SK-N-SH (cell line): ENCODE results near the gene OGDH. TPM values are rescaled to one million over a fixed set of nuclear protein-coding genes. Genes with fewer than 3 reads are reported as not detected.
A peak's percentile ranks its signal among the peaks of the same experiment; 100 is the strongest.

Experiments
- CTCF ChIA-PET: fragments of 300-600, 350-600 bp; formaldehyde crosslinking; extraction: SDS; loops from one replicate; lab custom pipeline; 2021; lab: Yijun Ruan, JAX
- POLR2A ChIA-PET: fragments of 350-600 bp; sonication (Branson Sonifier 250); formaldehyde crosslinking; extraction: SDS; loops from one replicate; lab custom pipeline; 2020; ENCODE audit warnings: antibody characterized with exemption, inconsistent platforms; lab: Yijun Ruan, JAX
- DNase-seq: peaks from one replicate; pipeline ENCODE4 v3.0.0; 2012
- H2AFZ ChIP-seq: fragments of 200-600 bp; sonication (generic); 2 replicates; pipeline ENCODE4 v1.8.1; 2016; ENCODE audit warnings: antibody characterized with exemption, mild to moderate bottlenecking, low read depth
- H3F3A ChIP-seq: fragments of 200-600 bp; sonication (generic); replicated peaks from 2 replicates; pipeline ENCODE3; 2016; ENCODE audit warnings: antibody characterized with exemption, mild to moderate bottlenecking; ENCODE audit not compliant: insufficient read depth
- H3K27ac ChIP-seq, 2 experiments: fragments of 200-500 bp in 1 of 2; fragments of 200-600 bp in 1 of 2; sonication (Bioruptor generic) in 1 of 2; sonication (generic), shearing (Covaris generic) in 1 of 2; 2 replicates each; pipeline versions ENCODE4 v1.5.1 to v1.6.1; 2014 to 2016; ENCODE audit warnings: low read depth in 2 of 2, inconsistent platforms in 1 of 2, low read length in 1 of 2, mild to moderate bottlenecking in 1 of 2, mixed read lengths in 1 of 2
- H3K27me3 ChIP-seq: fragments of 200-600 bp; sonication (generic), shearing (Covaris generic); 2 replicates; pipeline ENCODE4 v1.6.1; 2016; ENCODE audit warnings: mixed run types; ENCODE audit not compliant: insufficient read depth
- H3K36me3 ChIP-seq, 2 experiments: fragments of 200-500 bp in 1 of 2; fragments of 200-600 bp in 1 of 2; sonication (Bioruptor generic) in 1 of 2; sonication (generic) in 1 of 2; replicated peaks in 1 of 2; 2 replicates each; pipeline versions ENCODE3 to v1.5.1; 2014 to 2016; ENCODE audit warnings: low read length in 1 of 2, mild to moderate bottlenecking in 1 of 2; ENCODE audit not compliant: insufficient read depth in 2 of 2, control insufficient read depth in 1 of 2
- H3K4me1 ChIP-seq, 2 experiments: fragments of 200-500 bp in 1 of 2; fragments of 200-600 bp in 1 of 2; sonication (Bioruptor generic) in 1 of 2; sonication (generic), shearing (Covaris generic) in 1 of 2; 2 replicates each; pipeline versions ENCODE4 v1.5.1 to v1.6.1; 2014 to 2016; ENCODE audit warnings: low read depth in 1 of 2, low read length in 1 of 2, mixed run types in 1 of 2; ENCODE audit not compliant: insufficient read depth in 2 of 2, control insufficient read depth in 1 of 2
- H3K4me2 ChIP-seq: fragments of 200-600 bp; sonication (generic), shearing (Covaris generic); 2 replicates; pipeline ENCODE4 v1.6.1; 2017; ENCODE audit warnings: mixed run types
- H3K4me3 ChIP-seq, 2 experiments: fragments of 200-500 bp in 1 of 2; fragments of 200-600 bp in 1 of 2; sonication (Bioruptor generic) in 1 of 2; sonication (generic), shearing (Covaris generic) in 1 of 2; 2 replicates each; pipeline versions ENCODE4 v1.5.1 to v1.8.1; 2014 to 2016; ENCODE audit warnings: low read depth in 2 of 2, inconsistent platforms in 1 of 2, low read length in 1 of 2, mild to moderate bottlenecking in 1 of 2, mixed read lengths in 1 of 2, moderate library complexity in 1 of 2
- H3K79me2 ChIP-seq: fragments of 200-600 bp; sonication (generic); 2 replicates; pipeline ENCODE4 v1.8.1; 2017; ENCODE audit warnings: mild to moderate bottlenecking; ENCODE audit not compliant: insufficient read depth
- H3K9ac ChIP-seq: fragments of 200-600 bp; sonication (generic); 2 replicates; pipeline ENCODE4 v1.6.1; 2017; ENCODE audit warnings: mixed run types
- H3K9me2 ChIP-seq: fragments of 200-600 bp; sonication (generic); 2 replicates; pipeline ENCODE4 v1.6.1; 2017; ENCODE audit warnings: mixed run types
- H3K9me3 ChIP-seq: fragments of 200-600 bp; sonication (generic); 2 replicates; pipeline ENCODE4 v1.6.1; 2017; ENCODE audit warnings: mixed run types, mild to moderate bottlenecking, moderate library complexity
- H4K20me1 ChIP-seq: fragments of 200-600 bp; sonication (generic); 2 replicates; pipeline ENCODE4 v1.6.1; 2017; ENCODE audit warnings: mild to moderate bottlenecking, mixed run types; ENCODE audit not compliant: insufficient read depth
- CHD2 ChIP-seq: fragments of 150-350 bp; IDR thresholded peaks from 2 replicates; pipeline ENCODE4 v1.6.1; 2018; ENCODE audit warnings: low read length; ENCODE audit not compliant: partially characterized antibody
- CTCF ChIP-seq: fragments of 200-600 bp; sonication (generic); IDR thresholded peaks from 2 replicates; pipeline ENCODE4 v1.6.1; 2017; ENCODE audit warnings: antibody characterized with exemption, mild to moderate bottlenecking, moderate library complexity
- EP300 ChIP-seq, 2 experiments: IDR thresholded peaks; 2 replicates each; pipeline versions ENCODE4 v1.4.0 to v1.6.1; 2012; ENCODE audit warnings: borderline replicate concordance in 1 of 2, low read depth in 1 of 2, low read length in 1 of 2
- EZH2phosphoT487 ChIP-seq: fragments of 200-600 bp; sonication (generic); IDR thresholded peaks from 2 replicates; pipeline ENCODE4 v1.6.1; 2017; ENCODE audit warnings: low read depth, mixed run types, mild to moderate bottlenecking, antibody characterized with exemption, moderate library complexity, borderline replicate concordance
- FOXJ3 ChIP-seq: sonication (generic); formaldehyde crosslinking; IDR thresholded peaks from 2 replicates; pipeline ENCODE4 v1.5.1; 2020; ENCODE audit warnings: mild to moderate bottlenecking, missing genetic modification reagents
- FOXM1 ChIP-seq: IDR thresholded peaks from 2 replicates; pipeline ENCODE4 v1.4.0; 2012; ENCODE audit warnings: low read depth, mild to moderate bottlenecking
- IRF3 ChIP-seq: fragments of 150-350 bp; IDR thresholded peaks from 2 replicates; pipeline ENCODE4 v1.6.1; 2016; ENCODE audit warnings: mild to moderate bottlenecking, low read depth, low read length
- MXI1 ChIP-seq: IDR thresholded peaks from 2 replicates; pipeline ENCODE4 v1.6.1; 2012; ENCODE audit warnings: mild to moderate bottlenecking, low read depth, low read length, improper control_type of control experiment
- NFIC ChIP-seq: IDR thresholded peaks from 2 replicates; pipeline ENCODE4 v1.4.0; 2012; ENCODE audit warnings: borderline replicate concordance
- RCOR1 ChIP-seq: fragments of 150-350 bp; IDR thresholded peaks from 2 replicates; pipeline ENCODE4 v1.6.1; 2017; ENCODE audit warnings: antibody characterized with exemption, low read length
- REST ChIP-seq: IDR thresholded peaks from 2 replicates; pipeline ENCODE4 v1.6.1; 2012; ENCODE audit warnings: mild to moderate bottlenecking, low read depth, low read length, moderate library complexity
- RXRA ChIP-seq: IDR thresholded peaks from 2 replicates; pipeline ENCODE4 v1.4.0; 2012; ENCODE audit warnings: low read depth, mild to moderate bottlenecking, borderline replicate concordance
- TAF1 ChIP-seq: IDR thresholded peaks from 2 replicates; pipeline ENCODE4 v1.6.1; 2012; ENCODE audit warnings: low read depth, mild to moderate bottlenecking, low read length, moderate library complexity, borderline replicate concordance
- TEAD4 ChIP-seq: IDR thresholded peaks from 2 replicates; pipeline ENCODE4 v1.4.0; 2012; ENCODE audit warnings: mild to moderate bottlenecking, borderline replicate concordance; ENCODE audit not compliant: insufficient read depth
- USF1 ChIP-seq: IDR thresholded peaks from 2 replicates; pipeline ENCODE4 v1.4.0; 2012; ENCODE audit warnings: low read depth, borderline replicate concordance
- ZBTB33 ChIP-seq: IDR thresholded peaks from 2 replicates; pipeline ENCODE4 v1.4.0; 2012; ENCODE audit warnings: low read depth, borderline replicate concordance
- WGBS: methylation state at CpG from one replicate; pipeline ENCODE4 v1.1.6; 2017; ENCODE audit warnings: low lambda C conversion rate; 5-methylcytosine and 5-hydroxymethylcytosine counted together
- polyA plus RNA-seq, 3 experiments: library from polyadenylated mRNA; depleted of rRNA; stranded (reverse); fragments of >200 nt; gene quantifications; 2 replicates each; pipeline ENCODE4 v1.2.3, GENCODE V29; 2012

Gene OGDH
- polyA plus RNA-seq, 1 of the 3 experiments (the other 2 are of a cell fraction), result 69.4 TPM

- TF ChIP-seq TAF1 (0 out of 2 replicates have a peak, but pooled peaks have one; percentile 32), NFIC (peak; percentile 79), MXI1 (no peak), CHD2 (no peak), CTCF (peak; percentile 32), REST (peak; percentile 61; the same call in 1 of the 2 replicates), EP300 (IDR thresholded peaks at IDR 0.05; ENCODE audit: borderline replicate concordance in 1 of 2, low read depth in 1 of 2, low read length in 1 of 2) (peak in 1 of 2 experiments; percentile 89; a peak in 2 of 4 replicates), TEAD4 (peak; percentile 96), IRF3 (no peak)
Observed at GRCh38 chr7:44735403-44736165, 129.2 kb downstream of the OGDH start (continued).

- H3K27me3 ChIP-seq, result no peaks in the 10 kb centered on the region
- H3K4me2 ChIP-seq, result no peak overlapping the region
- POLR2A ChIA-PET, result no interaction called here
- WGBS, result 92% methylated on average over 3 of the region's 3 CpGs
- no peak overlapping the region for H3K4me3 ChIP-seq
- H3K36me3 ChIP-seq, result no peaks in the 10 kb centered on the region
- no peak overlapping the region for H3K9ac ChIP-seq
- no peak overlapping the region for H2AFZ ChIP-seq
- CTCF ChIA-PET, result no interaction called here
- no peaks in the 10 kb centered on the region for H3K9me3 ChIP-seq
- no peak for DNase-seq
- H3K9me2 ChIP-seq, result no peaks in the 10 kb centered on the region
- peaks cover 0 to 15% of the 10 kb centered on the region in 2 experiments; a peak in 3 of 4 replicates for H3K4me1 ChIP-seq
- peaks cover 28% of the 10 kb centered on the region for H3F3A ChIP-seq
- no peaks in the 10 kb centered on the region for H4K20me1 ChIP-seq
- no peaks in the 10 kb centered on the region for H3K79me2 ChIP-seq
- H3K27ac ChIP-seq, result no peak overlapping the region
- TF ChIP-seq CTCF (no peak), USF1 (no peak), FOXJ3 (CRISPR knock-in tag) (no peak), RXRA (no peak), EP300 (IDR thresholded peaks at IDR 0.05; ENCODE audit: borderline replicate concordance in 1 of 2, low read depth in 1 of 2, low read length in 1 of 2) (no peak), EZH2phosphoT487 (no peak), RCOR1 (no peak), ZBTB33 (no peak), NFIC (no peak), FOXM1 (no peak), CHD2 (no peak)
Observed at GRCh38 chr7:44736896-44737295, 130.5 kb downstream of the OGDH start.
